ENCODE data around the gene LYPLA2. TPM values are rescaled to one million over a fixed set of nuclear protein-coding genes. Genes with fewer than 3 reads are reported as not detected.
"Not testable (repeated sequence)": the region's sequence is repeated elsewhere in the genome, so short reads cannot be mapped to it uniquely, and the experiment has no call there.

Gene LYPLA2
- total and polyA plus RNA-seq, 2 donors, result 15.8 to 40.6 TPM

DNA sequence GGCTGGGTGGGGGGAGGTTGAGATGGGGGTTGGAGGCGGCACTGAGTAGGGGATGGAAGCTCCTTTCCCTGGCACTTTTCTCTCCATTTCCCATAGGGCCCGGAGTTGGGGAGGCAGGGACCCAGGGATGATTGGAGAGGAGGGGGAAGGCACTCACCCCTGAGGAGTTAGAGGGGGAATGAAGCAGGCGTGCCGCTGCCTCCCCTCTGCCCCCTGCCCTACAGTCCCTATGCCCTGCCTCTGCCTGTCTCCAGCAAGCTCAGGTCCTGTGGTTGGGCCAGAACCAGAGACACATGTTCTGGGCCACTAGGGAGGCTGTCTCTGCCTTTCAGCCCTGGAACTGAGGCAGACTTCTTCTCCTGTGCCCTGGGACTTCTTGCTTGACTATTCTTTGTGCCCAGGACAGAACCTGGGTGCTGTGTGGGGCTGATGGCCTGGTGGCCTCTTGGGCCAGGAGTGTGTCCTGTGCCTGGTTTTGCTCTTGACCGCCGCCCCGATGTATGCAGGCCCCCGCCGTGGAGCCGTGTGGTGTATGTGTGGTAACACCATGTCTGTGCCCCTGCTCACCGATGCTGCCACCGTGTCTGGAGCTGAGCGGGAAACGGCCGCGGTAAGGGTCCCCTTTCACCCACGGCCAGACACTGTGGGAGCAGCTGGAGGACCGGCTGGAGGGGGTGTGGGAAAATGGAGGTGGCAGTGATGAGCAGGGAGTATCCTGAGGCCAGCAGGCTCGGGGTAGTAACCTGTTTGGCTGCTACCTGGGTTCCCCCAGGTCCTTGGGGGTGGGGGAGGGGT is 1.4 kb downstream of the LYPLA2 start:
- WGBS, result 62% methylated on average over 19 of the region's 19 CpGs
- H3K36me3 ChIP-seq (ENCODE audit: insufficient read depth), result no peaks in the 10 kb centered on the region
- H3K4me1 ChIP-seq (ENCODE audit: insufficient read depth), result no peaks in the 10 kb centered on the region
- no peak overlapping the region for H3K27ac ChIP-seq (ENCODE audit: low read depth)
- DNase-seq (ENCODE audit: extremely low spot score), result no peak
- H3K4me3 ChIP-seq (ENCODE audit: low read depth, low read length), result peak overlapping the region; percentile 83

DNA sequence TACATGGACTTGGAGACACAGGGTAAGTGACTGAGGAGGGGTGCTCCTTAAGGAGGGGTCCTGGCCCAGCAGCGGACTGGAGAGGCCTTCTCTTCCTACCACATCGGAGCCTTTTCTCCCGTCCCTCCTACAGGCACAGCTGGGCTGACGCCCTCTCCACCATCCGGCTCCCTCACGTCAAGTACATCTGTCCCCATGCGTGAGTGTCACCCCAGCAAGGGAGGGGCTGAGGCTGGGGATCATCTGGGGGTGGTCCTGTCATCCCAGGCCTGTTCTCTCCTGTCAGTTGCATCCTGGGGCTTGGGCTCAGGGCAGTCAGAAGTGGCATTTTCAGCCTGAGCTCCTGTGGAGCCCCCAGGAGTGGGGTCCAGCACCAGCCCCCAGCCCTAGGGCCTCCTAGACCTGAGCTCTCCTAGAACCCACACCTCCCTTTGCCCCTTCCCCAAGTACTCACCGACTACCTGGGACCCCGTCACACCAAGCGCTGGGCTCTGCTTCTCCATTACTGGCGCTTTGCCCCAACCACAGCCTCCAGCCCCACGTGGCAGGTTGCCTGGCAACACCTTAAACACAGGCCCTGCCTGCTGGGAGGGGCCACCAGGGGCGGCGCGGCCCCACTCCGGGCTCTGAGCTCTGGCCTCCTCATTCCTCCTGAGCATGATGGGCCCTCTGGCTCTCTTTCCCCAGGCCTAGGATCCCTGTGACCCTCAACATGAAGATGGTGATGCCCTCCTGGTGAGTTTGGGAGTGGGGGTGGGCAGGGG is 2.3 kb downstream of the LYPLA2 start:
- Histone ChIP-seq H3K27ac (ENCODE audit: low read depth) (no peak overlapping the region), H3K4me3 (ENCODE audit: low read depth, low read length) (no peak overlapping the region), H3K4me1 (ENCODE audit: insufficient read depth) (no peaks in the 10 kb centered on the region), H3K36me3 (ENCODE audit: insufficient read depth) (no peaks in the 10 kb centered on the region)
- WGBS, result 55% methylated on average over 16 of the region's 16 CpGs
- no peak for DNase-seq (ENCODE audit: extremely low spot score)

- no peak overlapping the region for H3K27ac ChIP-seq (ENCODE audit: low read depth)
- H3K4me1 ChIP-seq (ENCODE audit: insufficient read depth), result no peaks in the 10 kb centered on the region
- no peaks in the 10 kb centered on the region for H3K36me3 ChIP-seq (ENCODE audit: insufficient read depth)
These were observed 3.2 kb downstream of the LYPLA2 start for GRCh38 chr1:23793861-23794731.

GRCh38 chr1:23794732-23795182 is 3.8 kb downstream of the LYPLA2 start:
- H3K27ac ChIP-seq (ENCODE audit: low read depth); H3K4me3 ChIP-seq (ENCODE audit: low read depth, low read length); H3K4me1 ChIP-seq (ENCODE audit: insufficient read depth); DNase-seq (ENCODE audit: extremely low spot score); H3K36me3 ChIP-seq (ENCODE audit: insufficient read depth): not testable (repeated sequence)
- 74% methylated on average over 9 of the region's 9 CpGs for WGBS

More at GRCh38 chr1:23793861-23794731, 3.2 kb downstream of the LYPLA2 start:
- 71% methylated on average over 21 of the region's 21 CpGs for WGBS
- DNase-seq (ENCODE audit: extremely low spot score), result no peak
- no peak overlapping the region for H3K4me3 ChIP-seq (ENCODE audit: low read depth, low read length)

GRCh38 chr1:23795676-23796465 is 4.9 kb downstream of the LYPLA2 start:
- WGBS, result 58% methylated on average over 16 of the region's 16 CpGs
- no peak for DNase-seq (ENCODE audit: extremely low spot score)

DNA sequence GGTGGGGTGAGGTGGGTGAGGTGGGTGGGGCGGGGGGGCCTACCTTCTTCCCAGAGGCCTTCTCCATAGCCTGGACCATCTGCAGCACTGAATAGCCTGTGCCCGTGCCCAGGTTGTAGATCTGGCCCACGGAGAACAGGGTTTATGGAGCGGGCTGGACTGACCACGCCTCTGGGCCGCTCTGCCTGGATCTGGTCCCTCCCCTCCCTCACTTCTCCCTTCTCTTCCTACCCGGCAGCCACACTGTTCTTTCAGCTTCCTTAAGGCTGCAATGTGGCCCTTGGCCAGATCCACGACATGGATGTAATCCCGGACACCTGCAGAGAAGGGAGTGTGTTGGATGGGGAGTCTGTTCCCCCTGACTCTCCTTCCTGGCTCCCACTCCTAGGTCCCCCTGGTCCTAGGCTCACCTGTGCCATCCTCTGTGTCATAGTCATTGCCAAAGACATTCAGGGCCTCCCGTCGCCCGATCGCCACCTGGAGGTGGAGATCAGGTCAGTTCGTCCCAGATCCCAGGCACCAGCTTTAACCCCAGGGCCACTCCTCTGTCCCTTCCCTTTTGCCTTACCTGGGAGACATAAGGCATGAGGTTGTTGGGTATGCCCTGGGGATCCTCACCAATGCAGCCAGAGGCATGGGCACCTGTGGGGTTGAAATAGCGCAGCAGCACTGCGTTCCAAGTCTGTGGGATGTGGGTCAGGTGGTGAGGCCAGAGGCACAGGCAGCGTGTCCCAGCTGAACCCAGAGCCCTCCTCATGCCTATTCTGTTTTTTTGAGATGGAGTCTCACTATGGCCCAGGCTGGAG is 5.7 kb downstream of the LYPLA2 start:
- no peaks in the 10 kb centered on the region for H3K4me1 ChIP-seq (ENCODE audit: insufficient read depth)
- WGBS, result 55% methylated on average over 17 of the region's 17 CpGs
- no peak for DNase-seq (ENCODE audit: extremely low spot score)

More at GRCh38 chr1:23795676-23796465, 4.9 kb downstream of the LYPLA2 start:
- Histone ChIP-seq H3K4me1 (ENCODE audit: insufficient read depth) (no peaks in the 10 kb centered on the region), H3K4me3 (ENCODE audit: low read depth, low read length) (no peak overlapping the region), H3K36me3 (ENCODE audit: insufficient read depth) (no peaks in the 10 kb centered on the region), H3K27ac (ENCODE audit: low read depth) (no peak overlapping the region)

DNA sequence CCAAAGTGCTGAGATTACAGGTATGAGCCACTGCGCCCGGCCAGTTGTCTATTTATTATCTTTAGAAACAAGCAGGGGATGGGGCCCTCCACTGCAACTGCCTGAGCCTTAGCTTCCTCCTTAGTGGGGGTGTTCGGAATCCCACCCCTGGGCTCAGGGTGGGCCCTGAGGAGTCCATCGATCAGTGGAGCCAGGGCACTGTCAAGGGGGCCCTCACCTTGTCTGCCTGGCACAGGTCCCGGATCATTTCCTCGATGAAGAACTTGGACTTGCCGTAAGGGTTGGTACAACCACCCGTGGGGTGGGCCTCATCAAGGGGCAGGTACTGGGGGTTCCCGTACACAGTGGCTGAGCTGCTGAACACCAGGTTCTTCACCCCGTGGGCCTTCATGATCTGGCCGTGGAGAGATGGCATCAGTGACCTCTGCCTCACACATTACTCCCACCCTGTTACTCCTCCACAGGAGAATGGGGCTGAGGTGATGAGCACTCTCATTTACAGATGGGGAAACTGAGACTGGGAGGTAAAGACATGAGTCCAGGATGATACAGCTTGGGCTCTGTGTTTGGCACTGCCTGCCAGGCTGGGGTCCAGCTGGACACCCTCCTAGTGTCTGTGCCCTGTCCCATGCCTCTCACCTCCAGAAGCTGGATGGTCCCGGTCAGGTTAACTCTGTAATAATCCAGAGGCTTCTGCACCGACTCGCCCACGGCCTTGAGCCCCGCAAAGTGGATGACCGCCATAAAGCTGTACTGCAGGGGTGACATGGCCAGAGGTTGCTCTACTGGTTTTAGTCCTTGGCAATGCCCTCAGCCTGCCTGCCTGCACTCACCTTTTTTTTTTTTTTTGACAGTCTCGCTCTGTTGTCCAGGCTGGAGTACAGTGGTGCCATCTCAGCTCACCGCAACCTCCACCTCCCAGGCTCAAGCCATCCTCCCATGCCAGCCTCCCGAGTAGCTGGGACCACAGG is 6.8 kb downstream of the LYPLA2 start:
- DNase-seq (ENCODE audit: extremely low spot score), result no peak
- H3K27ac ChIP-seq (ENCODE audit: low read depth), result no peak overlapping the region
- H3K4me1 ChIP-seq (ENCODE audit: insufficient read depth), result no peaks in the 10 kb centered on the region
- WGBS, result 80% methylated on average over 20 of the region's 20 CpGs
- no peaks in the 10 kb centered on the region for H3K36me3 ChIP-seq (ENCODE audit: insufficient read depth)
- no peak overlapping the region for H3K4me3 ChIP-seq (ENCODE audit: low read depth, low read length)

More for the DNA sequence above, 5.7 kb downstream of the LYPLA2 start:
- H3K27ac ChIP-seq (ENCODE audit: low read depth), result no peak overlapping the region
- no peak overlapping the region for H3K4me3 ChIP-seq (ENCODE audit: low read depth, low read length)
- H3K36me3 ChIP-seq (ENCODE audit: insufficient read depth), result no peaks in the 10 kb centered on the region

DNA sequence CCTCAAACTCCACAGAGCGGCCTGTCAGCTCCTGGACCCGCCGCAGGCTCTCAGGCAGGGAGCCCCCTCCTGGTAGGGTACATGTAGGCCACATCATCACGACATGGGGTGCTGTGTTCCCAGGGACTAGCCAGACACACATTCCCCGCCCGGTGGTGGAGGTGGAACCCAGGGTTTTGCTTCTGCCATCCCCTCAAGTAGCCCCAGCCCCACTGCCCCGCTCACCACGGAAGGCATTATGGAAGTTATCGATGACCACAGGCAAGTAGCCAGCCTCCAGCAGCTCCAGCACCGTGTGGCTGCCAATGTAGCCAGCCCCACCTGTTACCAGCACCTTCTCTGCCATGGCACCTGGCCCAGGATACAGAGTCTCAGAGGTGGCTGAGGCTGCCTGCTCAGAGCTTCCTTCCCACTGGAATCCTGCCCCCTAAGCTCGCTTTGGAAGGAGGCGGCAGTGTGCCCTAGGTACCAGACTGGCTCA is 7.8 kb downstream of the LYPLA2 start:
- no peak for DNase-seq (ENCODE audit: extremely low spot score)
- 87% methylated on average over 12 of the region's 12 CpGs for WGBS
- no peaks in the 10 kb centered on the region for H3K4me1 ChIP-seq (ENCODE audit: insufficient read depth)
- H3K27ac ChIP-seq (ENCODE audit: low read depth), result peak overlapping the region; percentile 49
- H3K4me3 ChIP-seq (ENCODE audit: low read depth, low read length), result no peak overlapping the region
- no peaks in the 10 kb centered on the region for H3K36me3 ChIP-seq (ENCODE audit: insufficient read depth)

- 69% methylated on average over 7 of the region's 7 CpGs for WGBS
- H3K27ac ChIP-seq (ENCODE audit: low read depth), result peak overlapping the region; percentile 38
These were observed 8.3 kb downstream of the LYPLA2 start for GRCh38 chr1:23799255-23799569.

DNA sequence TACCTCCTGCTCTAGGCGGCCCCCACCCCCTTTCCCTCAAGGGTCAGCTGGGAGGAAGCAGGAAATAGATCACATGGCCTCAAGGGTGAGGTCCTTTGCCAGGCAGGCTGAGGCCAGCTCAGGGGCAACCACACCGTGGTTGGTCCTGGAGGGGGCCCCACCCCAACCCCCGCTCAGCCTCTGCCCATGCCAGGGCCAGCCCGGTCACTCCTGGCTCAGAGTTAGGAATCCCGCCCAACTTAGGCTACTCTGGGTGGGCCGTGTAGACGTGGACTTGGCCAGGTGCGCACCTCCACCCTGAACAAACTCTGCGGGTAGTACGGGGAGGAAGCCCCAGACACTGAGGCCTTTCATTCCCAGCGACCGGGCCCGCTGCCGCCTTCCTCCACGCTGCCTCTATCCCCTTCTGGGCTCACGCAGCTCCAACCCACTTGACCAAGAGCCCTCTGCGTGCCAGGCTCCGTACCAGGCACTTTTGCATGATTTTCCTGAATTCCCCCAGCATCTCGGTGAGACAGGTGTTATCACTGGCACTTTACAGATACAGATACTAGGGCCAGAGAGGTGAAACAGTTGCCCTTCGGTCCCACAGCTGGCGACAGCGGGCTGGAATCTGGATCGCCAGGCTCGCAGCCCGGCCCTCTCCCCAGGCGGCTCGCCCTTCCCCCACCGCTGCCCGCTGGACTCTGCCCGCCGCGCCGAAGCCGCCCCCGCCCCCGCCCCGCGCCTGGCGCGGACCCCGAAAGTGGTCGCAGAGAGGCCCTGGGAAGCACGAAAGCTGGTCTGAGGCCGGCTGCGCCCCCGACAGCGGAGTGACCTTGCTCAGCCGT is 8.8 kb downstream of the LYPLA2 start:
- no peaks in the 10 kb centered on the region for H3K36me3 ChIP-seq (ENCODE audit: insufficient read depth)

More at GRCh38 chr1:23799255-23799569, 8.3 kb downstream of the LYPLA2 start:
- Histone ChIP-seq H3K4me1 (ENCODE audit: insufficient read depth) (no peaks in the 10 kb centered on the region), H3K36me3 (ENCODE audit: insufficient read depth) (no peaks in the 10 kb centered on the region), H3K4me3 (ENCODE audit: low read depth, low read length) (no peak overlapping the region)
- no peak for DNase-seq (ENCODE audit: extremely low spot score)

More for the DNA sequence above, 8.8 kb downstream of the LYPLA2 start:
- H3K27ac ChIP-seq (ENCODE audit: low read depth), result peak overlapping the region; percentile 90
- WGBS, result 3% methylated on average over 48 of the region's 48 CpGs
- no peaks in the 10 kb centered on the region for H3K4me1 ChIP-seq (ENCODE audit: insufficient read depth)
- peak; percentile 62 for DNase-seq (ENCODE audit: extremely low spot score)
- peak overlapping the region; percentile 58 for H3K4me3 ChIP-seq (ENCODE audit: low read depth, low read length)

All from urinary bladder (tissue), 4 donors.